Parathyroid adenoma (tissue), 2 donors: ENCODE measurements around the gene WDR31.

Experiments used
- H2AFZ ChIP-seq: fragments of 300-600 bp; sonication (generic); one replicate; pipeline ENCODE4 v1.7.0; 2017; ENCODE audit warnings: antibody characterized with exemption, mild to moderate bottlenecking
- H3K27ac ChIP-seq: fragments of 300-600 bp; sonication (generic); one replicate; pipeline ENCODE4 v1.7.0; 2017
- H3K27me3 ChIP-seq: fragments of 300-600 bp; sonication (generic); one replicate; pipeline ENCODE4 v1.7.0; 2017; ENCODE audit warnings: low read length; ENCODE audit not compliant: control insufficient read depth, insufficient read depth
- H3K36me3 ChIP-seq: fragments of 300-600 bp; sonication (generic); one replicate; pipeline ENCODE4 v1.7.0; 2017; ENCODE audit warnings: low read length; ENCODE audit not compliant: control insufficient read depth, insufficient read depth
- H3K4me1 ChIP-seq: fragments of 300-600 bp; sonication (generic); one replicate; pipeline ENCODE4 v1.7.0; 2017; ENCODE audit warnings: control low read depth
- H3K4me2 ChIP-seq: fragments of 300-600 bp; sonication (generic); one replicate; pipeline ENCODE4 v1.7.0; 2017; ENCODE audit warnings: low read length
- H3K4me3 ChIP-seq: fragments of 300-600 bp; sonication (generic); one replicate; pipeline ENCODE4 v1.7.0; 2017; ENCODE audit warnings: low read depth, low read length
- H3K79me2 ChIP-seq: fragments of 300-600 bp; sonication (generic); one replicate; pipeline ENCODE4 v1.7.0; 2017; ENCODE audit warnings: control low read depth
- H3K9ac ChIP-seq: fragments of 300-600 bp; sonication (generic); one replicate; pipeline ENCODE4 v1.7.0; 2017; ENCODE audit warnings: mild to moderate bottlenecking
- H3K9me3 ChIP-seq: fragments of 300-600 bp; sonication (generic); one replicate; pipeline ENCODE4 v1.7.0; 2017; ENCODE audit warnings: low read length; ENCODE audit not compliant: control insufficient read depth
- CTCF ChIP-seq: fragments of 300-600 bp; sonication (generic); IDR thresholded peaks from one replicate; pipeline ENCODE4 v1.7.0; 2017; ENCODE audit warnings: antibody characterized with exemption, mild to moderate bottlenecking
- donor health status: primary hyperparathyroidism.

WDR31 gene

GRCh38 chr9:113340011-113340699 lies at the start of gene WDR31:
Gene WDR31, minus strand, starts transcription at chr9:113340275. Its CDS starts 8,253 bp downstream, at chr9:113332022.
- peak within 1 kb of the TSS; percentile 87 for H3K27ac ChIP-seq
- no peak for TF ChIP-seq CTCF

GRCh38 chr9:113389451-113389850 lies 49.4 kb upstream of the WDR31 start:
- Histone ChIP-seq H3K9ac (no peak overlapping the region), H3K79me2 (no peaks in the 10 kb centered on the region), H3K4me1 (no peaks in the 10 kb centered on the region), H3K36me3 (no peaks in the 10 kb centered on the region), H3K9me3 (no peaks in the 10 kb centered on the region), H2AFZ (no peak overlapping the region), H3K27me3 (no peaks in the 10 kb centered on the region), H3K4me2 (no peak overlapping the region), H3K4me3 (no peak overlapping the region), H3K27ac (no peak overlapping the region)
- TF ChIP-seq CTCF, result no peak

More at GRCh38 chr9:113340011-113340699, at the start of gene WDR31:
- Histone ChIP-seq H3K79me2 (no peaks in the 10 kb centered on the region), H3K9me3 (no peaks in the 10 kb centered on the region), H3K36me3 (no peaks in the 10 kb centered on the region), H3K9ac (no peak within 1 kb of the TSS), H3K4me2 (peak within 1 kb of the TSS; percentile 69), H2AFZ (peak within 1 kb of the TSS; percentile 94), H3K4me1 (peaks cover 15% of the 10 kb centered on the region), H3K27me3 (no peaks in the 10 kb centered on the region), H3K4me3 (peak within 1 kb of the TSS; percentile 94)

- Histone ChIP-seq H3K9me3 (no peaks in the 10 kb centered on the region), H3K27me3 (no peaks in the 10 kb centered on the region), H3K79me2 (no peaks in the 10 kb centered on the region), H3K27ac (no peak overlapping the region), H3K4me1 (no peaks in the 10 kb centered on the region), H3K4me3 (no peak overlapping the region), H3K4me2 (no peak overlapping the region), H3K36me3 (no peaks in the 10 kb centered on the region), H3K9ac (no peak overlapping the region), H2AFZ (no peak overlapping the region)
- TF ChIP-seq CTCF, result no peak
Observed at GRCh38 chr9:113388833-113389232, 48.8 kb upstream of the WDR31 start.

- H3K9me3 ChIP-seq, result no peaks in the 10 kb centered on the region
- H3K4me3 ChIP-seq, result no peak overlapping the region
- H3K79me2 ChIP-seq, result no peaks in the 10 kb centered on the region
- no peaks in the 10 kb centered on the region for H3K36me3 ChIP-seq
- no peak overlapping the region for H3K9ac ChIP-seq
- no peak overlapping the region for H3K27ac ChIP-seq
- H2AFZ ChIP-seq, result no peak overlapping the region
- no peak overlapping the region for H3K4me2 ChIP-seq
- no peaks in the 10 kb centered on the region for H3K27me3 ChIP-seq
- no peak for TF ChIP-seq CTCF
- H3K4me1 ChIP-seq, result no peaks in the 10 kb centered on the region
Observed at GRCh38 chr9:113387560-113388230, 47.6 kb upstream of the WDR31 start.
